Fibroblast of mammary gland (primary cell): ENCODE data around the gene HNF1B.

Experiments used
- DNase-seq: peaks from one replicate; pipeline ENCODE4 v3.0.0-alpha.2; 2010; ENCODE audit warnings: low read depth
- H3K4me3 ChIP-seq: 2 replicates; pipeline ENCODE4 v1.5.1; 2011; ENCODE audit warnings: low read depth, mild to moderate bottlenecking, low read length, moderate library complexity; ENCODE audit not compliant: control insufficient read depth
- TF ChIP-seq, protein P1 (sequence below): conservative IDR thresholded peaks from 2 replicates; pipeline ENCODE4 v1.5.1; 2011; ENCODE audit warnings: low read depth, low read length, inconsistent platforms; ENCODE audit not compliant: control insufficient read depth, insufficient read depth

Gene HNF1B

DNA sequence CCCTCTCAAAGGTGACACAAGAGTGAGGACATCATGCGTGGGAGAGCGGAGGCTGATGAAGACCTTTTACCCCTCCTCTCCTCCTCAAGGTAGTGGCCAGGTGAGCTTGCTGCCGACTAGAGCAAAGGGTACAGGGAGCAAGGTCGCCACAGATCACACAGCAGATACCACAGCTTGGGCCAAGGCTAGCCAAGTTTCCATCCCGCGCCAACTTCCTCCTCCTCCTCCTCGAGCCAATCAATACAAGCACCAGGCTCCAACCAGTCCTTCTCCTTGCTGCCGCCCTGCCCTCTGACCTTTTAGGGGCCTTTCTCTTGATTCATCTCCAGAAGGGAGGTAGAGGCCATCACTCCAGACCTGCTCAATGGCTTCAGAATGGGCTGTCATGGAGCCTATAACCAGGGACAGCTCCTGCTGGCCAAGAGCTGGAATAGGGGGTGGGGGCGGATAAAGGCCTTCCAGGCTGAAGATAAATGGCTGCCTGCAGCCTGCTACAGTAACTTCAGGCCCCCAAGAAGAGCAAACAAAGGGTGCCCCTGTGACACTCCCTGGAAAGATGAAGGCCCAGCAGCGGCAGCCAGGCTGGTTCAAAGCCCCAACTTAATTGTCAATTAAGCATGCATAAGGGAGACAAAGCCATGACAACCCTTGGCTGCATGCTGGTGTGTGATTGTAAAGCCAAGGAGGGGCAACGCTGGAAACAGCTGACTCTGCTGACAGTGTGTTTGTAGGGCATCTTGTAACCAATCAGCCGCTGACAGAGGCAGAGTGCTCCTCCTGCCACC, 17.8 kb downstream of the HNF1B start:
- TF ChIP-seq, protein P1, sequence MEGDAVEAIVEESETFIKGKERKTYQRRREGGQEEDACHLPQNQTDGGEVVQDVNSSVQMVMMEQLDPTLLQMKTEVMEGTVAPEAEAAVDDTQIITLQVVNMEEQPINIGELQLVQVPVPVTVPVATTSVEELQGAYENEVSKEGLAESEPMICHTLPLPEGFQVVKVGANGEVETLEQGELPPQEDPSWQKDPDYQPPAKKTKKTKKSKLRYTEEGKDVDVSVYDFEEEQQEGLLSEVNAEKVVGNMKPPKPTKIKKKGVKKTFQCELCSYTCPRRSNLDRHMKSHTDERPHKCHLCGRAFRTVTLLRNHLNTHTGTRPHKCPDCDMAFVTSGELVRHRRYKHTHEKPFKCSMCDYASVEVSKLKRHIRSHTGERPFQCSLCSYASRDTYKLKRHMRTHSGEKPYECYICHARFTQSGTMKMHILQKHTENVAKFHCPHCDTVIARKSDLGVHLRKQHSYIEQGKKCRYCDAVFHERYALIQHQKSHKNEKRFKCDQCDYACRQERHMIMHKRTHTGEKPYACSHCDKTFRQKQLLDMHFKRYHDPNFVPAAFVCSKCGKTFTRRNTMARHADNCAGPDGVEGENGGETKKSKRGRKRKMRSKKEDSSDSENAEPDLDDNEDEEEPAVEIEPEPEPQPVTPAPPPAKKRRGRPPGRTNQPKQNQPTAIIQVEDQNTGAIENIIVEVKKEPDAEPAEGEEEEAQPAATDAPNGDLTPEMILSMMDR, result no peak
- no peak for DNase-seq
- H3K4me3 ChIP-seq, result no peak overlapping the region

DNA sequence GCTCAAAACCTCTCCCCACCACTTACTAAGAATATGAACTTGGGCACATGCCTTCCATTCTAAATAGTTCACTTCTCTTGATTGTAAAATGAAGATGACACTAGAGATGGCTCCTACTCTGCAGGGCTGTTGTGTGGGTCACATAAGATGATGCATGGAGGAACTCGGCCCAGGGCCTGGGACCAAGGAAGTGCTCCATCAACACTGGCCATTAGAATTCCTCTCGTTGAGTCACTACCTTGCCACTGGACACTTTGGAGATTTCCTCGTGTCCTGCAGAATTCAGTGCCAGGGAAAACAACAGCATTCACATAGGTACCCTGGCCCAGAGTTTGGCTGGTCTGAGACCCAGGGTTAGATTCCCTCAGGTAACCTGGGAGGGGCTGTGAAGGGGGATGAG, 18.6 kb downstream of the HNF1B start:
- H3K4me3 ChIP-seq, result no peak overlapping the region
- no peak for DNase-seq
- TF ChIP-seq, protein P1, result no peak

DNA sequence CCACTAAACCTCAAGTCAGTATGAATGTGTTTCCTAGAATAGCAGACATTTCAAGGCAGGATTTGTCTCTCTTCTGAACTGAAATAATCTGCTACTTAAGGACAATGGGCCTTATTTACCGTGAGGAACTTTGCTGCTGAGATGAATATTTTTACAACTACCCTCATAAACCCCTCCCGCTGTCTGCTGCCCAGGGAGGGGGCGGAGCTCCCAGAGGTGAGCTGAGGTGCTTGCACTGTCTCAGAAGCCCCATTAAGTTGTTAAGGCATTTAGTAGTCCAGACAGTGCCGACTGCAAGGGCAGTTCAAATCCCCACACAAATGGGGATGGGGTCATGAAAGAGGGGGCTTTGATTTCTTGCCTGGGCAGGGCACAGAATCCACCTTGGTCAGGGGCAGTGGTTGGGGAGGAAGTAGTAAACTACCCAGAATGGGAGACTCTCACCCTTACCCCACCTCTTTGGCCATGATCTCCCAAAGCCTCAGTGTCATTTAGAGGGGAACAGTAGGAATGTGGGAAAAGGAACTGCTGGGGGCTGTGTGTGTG, 19.2 kb downstream of the HNF1B start:
- TF ChIP-seq, protein P1, result no peak
- no peak for DNase-seq
- H3K4me3 ChIP-seq, result no peak overlapping the region

DNA sequence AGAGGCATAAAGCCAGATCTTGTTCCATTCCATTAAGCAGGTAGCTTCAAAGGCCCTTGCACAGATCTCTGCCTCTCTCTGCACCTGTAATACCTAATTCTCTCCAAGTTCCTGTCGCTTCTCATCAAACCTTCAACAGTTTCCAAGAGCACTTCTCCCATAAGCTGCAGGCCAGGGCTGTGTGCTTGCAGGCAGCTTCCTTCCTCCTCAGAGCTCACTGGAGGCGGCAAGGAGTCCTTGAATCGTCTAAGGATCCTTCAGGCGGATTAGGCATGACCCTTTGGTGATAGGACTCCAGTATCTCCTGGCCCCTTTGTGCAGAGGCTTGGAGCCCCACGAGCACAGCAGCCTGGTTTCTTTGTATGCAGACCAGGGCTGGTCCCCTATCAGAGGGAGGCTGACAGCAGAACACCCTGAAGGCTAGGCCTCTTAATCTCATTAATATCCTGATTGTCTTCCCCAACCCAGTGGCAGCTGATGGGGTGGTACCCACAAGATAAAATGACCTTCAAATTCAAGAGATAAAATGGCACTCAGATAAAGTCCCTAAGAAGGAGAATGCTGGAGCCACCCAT, 19.8 kb downstream of the HNF1B start:
- no peak for DNase-seq
- H3K4me3 ChIP-seq, result no peak overlapping the region
- TF ChIP-seq, protein P1, result no peak

DNA sequence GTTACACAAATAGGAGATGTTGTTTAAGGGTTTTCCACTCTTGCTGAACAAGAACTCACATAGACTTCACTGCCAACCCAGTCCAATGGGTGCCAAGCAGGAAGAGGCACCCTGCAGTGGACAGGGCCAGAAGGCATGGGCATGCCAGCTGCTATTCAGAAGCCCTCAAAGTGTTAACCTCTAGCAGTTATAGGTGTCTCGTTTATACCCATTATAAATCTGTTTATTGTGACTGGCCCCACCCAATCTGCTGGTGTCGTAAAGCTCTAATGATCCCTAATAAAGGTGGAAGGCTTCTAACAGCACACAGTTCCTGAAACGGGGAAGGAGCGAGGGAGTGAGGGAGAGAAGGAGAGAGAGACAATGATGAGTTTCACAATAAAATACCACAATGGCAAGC, 23.9 kb downstream of the HNF1B start:
- no peak for DNase-seq
- H3K4me3 ChIP-seq, result no peak overlapping the region
- TF ChIP-seq, protein P1, result no peak

DNA sequence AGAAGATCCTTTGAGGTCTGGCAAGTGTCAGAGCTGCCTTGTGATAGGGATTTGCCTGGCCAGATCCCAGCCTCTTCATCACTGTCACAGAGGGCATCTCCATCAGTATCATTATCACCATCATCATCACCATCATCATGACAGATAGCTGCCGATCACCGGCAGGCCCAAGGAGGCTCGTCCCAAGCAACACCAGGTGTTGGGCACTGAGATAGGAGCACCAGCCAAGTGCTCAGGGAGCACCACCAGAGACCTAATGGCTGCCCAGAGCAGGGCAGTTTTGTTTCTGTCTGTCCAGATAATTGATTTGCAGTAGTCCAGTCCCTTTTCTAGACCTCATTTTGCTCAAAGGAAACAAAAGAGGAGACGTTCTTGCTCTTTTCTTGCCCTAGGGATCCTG, 25.0 kb downstream of the HNF1B start:
- TF ChIP-seq, protein P1, result no peak
- no peak overlapping the region for H3K4me3 ChIP-seq
- DNase-seq, result no peak
